ENCODE measurements around the gene PAK4.

The PAK4 gene

GRCh38 chr19:39150235-39150634 lies 24.6 kb downstream of the PAK4 start:
- Histone ChIP-seq H3K4me3 (replicated peaks; ENCODE audit: low read depth, low read length) (no peak overlapping the region), H3K36me3 (ENCODE audit: control insufficient read depth, insufficient read depth, low read length) (no peaks in the 10 kb centered on the region), H3K27me3 (replicated peaks; ENCODE audit: control insufficient read depth, insufficient read depth, low read length) (no peaks in the 10 kb centered on the region)
- DNase-seq (ENCODE audit: extremely low read depth, insufficient read length) = no peak
- no peak for TF ChIP-seq CTCF (IDR thresholded peaks at IDR 0.05; ENCODE audit: insufficient read depth, low read length, poor library complexity, severe bottlenecking)

GRCh38 chr19:39150807-39151600 lies 25.4 kb downstream of the PAK4 start:
- H3K27me3 ChIP-seq (replicated peaks; ENCODE audit: control insufficient read depth, insufficient read depth, low read length) = no peaks in the 10 kb centered on the region
- DNase-seq (ENCODE audit: extremely low read depth, insufficient read length) = no peak
- no peak overlapping the region for H3K4me3 ChIP-seq (replicated peaks; ENCODE audit: low read depth, low read length)
- H3K36me3 ChIP-seq (ENCODE audit: control insufficient read depth, insufficient read depth, low read length) = no peaks in the 10 kb centered on the region
- no peak for TF ChIP-seq CTCF (IDR thresholded peaks at IDR 0.05; ENCODE audit: insufficient read depth, low read length, poor library complexity, severe bottlenecking)

- Histone ChIP-seq H3K36me3 (ENCODE audit: control insufficient read depth, insufficient read depth, low read length) (no peaks in the 10 kb centered on the region), H3K4me3 (replicated peaks; ENCODE audit: low read depth, low read length) (no peak overlapping the region), H3K27me3 (replicated peaks; ENCODE audit: control insufficient read depth, insufficient read depth, low read length) (no peaks in the 10 kb centered on the region)
- no peak for TF ChIP-seq CTCF (IDR thresholded peaks at IDR 0.05; ENCODE audit: insufficient read depth, low read length, poor library complexity, severe bottlenecking)
- DNase-seq (ENCODE audit: extremely low read depth, insufficient read length) = no peak
Measured at GRCh38 chr19:39152066-39152465, 26.5 kb downstream of the PAK4 start.

GRCh38 chr19:39154100-39154628 lies 28.6 kb downstream of the PAK4 start:
- Histone ChIP-seq H3K27me3 (replicated peaks; ENCODE audit: control insufficient read depth, insufficient read depth, low read length) (no peaks in the 10 kb centered on the region), H3K36me3 (ENCODE audit: control insufficient read depth, insufficient read depth, low read length) (no peaks in the 10 kb centered on the region), H3K4me3 (replicated peaks; ENCODE audit: low read depth, low read length) (no peak overlapping the region)
- no peak for DNase-seq (ENCODE audit: extremely low read depth, insufficient read length)
- TF ChIP-seq CTCF (IDR thresholded peaks at IDR 0.05; ENCODE audit: insufficient read depth, low read length, poor library complexity, severe bottlenecking) = no peak

GRCh38 chr19:39154629-39155100 lies 29.1 kb downstream of the PAK4 start:
- Histone ChIP-seq H3K27me3 (replicated peaks; ENCODE audit: control insufficient read depth, insufficient read depth, low read length) (no peaks in the 10 kb centered on the region), H3K4me3 (replicated peaks; ENCODE audit: low read depth, low read length) (no peak overlapping the region), H3K36me3 (ENCODE audit: control insufficient read depth, insufficient read depth, low read length) (no peaks in the 10 kb centered on the region)
- TF ChIP-seq CTCF (IDR thresholded peaks at IDR 0.05; ENCODE audit: insufficient read depth, low read length, poor library complexity, severe bottlenecking) = no peak
- no peak for DNase-seq (ENCODE audit: extremely low read depth, insufficient read length)
